Fibroblast of lung (primary cell): ENCODE measurements around the gene ASB4. TPM values are rescaled to one million over a fixed set of nuclear protein-coding genes. Genes with fewer than 3 reads are reported as not detected.

ENCODE experiments used
- DNase-seq, 2 donors: peaks; one replicate each; pipeline versions ENCODE4 v3.0.0 to v3.0.0-alpha.2; 2010; ENCODE audit warnings: low read depth in 2 of 2
- H2AFZ ChIP-seq: 2 replicates; pipeline ENCODE4 v1.5.1; 2012; ENCODE audit warnings: low read length, control low read depth, inconsistent platforms
- H3K27ac ChIP-seq: 2 replicates; pipeline ENCODE4 v1.5.1; 2011; ENCODE audit warnings: low read length, control low read depth; ENCODE audit not compliant: insufficient read depth
- H3K27me3 ChIP-seq: 2 replicates; pipeline ENCODE4 v1.5.1; 2011; ENCODE audit warnings: mild to moderate bottlenecking, low read length; ENCODE audit not compliant: control insufficient read depth, insufficient read depth
- H3K36me3 ChIP-seq: 2 replicates; pipeline ENCODE4 v1.5.1; 2011; ENCODE audit warnings: low read length; ENCODE audit not compliant: control insufficient read depth, insufficient read depth
- H3K4me1 ChIP-seq: 2 replicates; pipeline ENCODE4 v1.5.1; 2011; ENCODE audit warnings: low read length; ENCODE audit not compliant: control insufficient read depth, insufficient read depth; ENCODE audit errors: extremely low read depth
- H3K4me2 ChIP-seq: 2 replicates; pipeline ENCODE4 v1.5.1; 2011; ENCODE audit warnings: low read length, control low read depth; ENCODE audit not compliant: insufficient read depth; ENCODE audit errors: extremely low read depth
- H3K4me3 ChIP-seq, 4 experiments: fragments of 200-600 bp in 1 of 4; sonication (generic) in 1 of 4; replicated peaks in 1 of 4; 2 replicates each; pipeline ENCODE4 v1.5.1; 2011 to 2016; ENCODE audit warnings: low read length in 4 of 4, low read depth in 3 of 4, mild to moderate bottlenecking in 3 of 4, control low read depth in 2 of 4, inconsistent platforms in 1 of 4, mixed read lengths in 1 of 4; ENCODE audit not compliant: insufficient read depth in 1 of 4; ENCODE audit errors: control extremely low read depth in 1 of 4
- H3K79me2 ChIP-seq: 2 replicates; pipeline ENCODE4 v1.5.1; 2012; ENCODE audit warnings: mild to moderate bottlenecking, low read length, inconsistent platforms; ENCODE audit not compliant: control insufficient read depth, insufficient read depth
- H3K9ac ChIP-seq: 2 replicates; pipeline ENCODE4 v1.5.1; 2011; ENCODE audit warnings: mild to moderate bottlenecking, low read length, control low read depth; ENCODE audit not compliant: insufficient read depth
- H3K9me3 ChIP-seq: 2 replicates; pipeline ENCODE4 v1.5.1; 2012; ENCODE audit warnings: low read depth, low read length; ENCODE audit not compliant: control insufficient read depth, insufficient read depth
- H4K20me1 ChIP-seq: 2 replicates; pipeline ENCODE4 v1.5.1; 2011; ENCODE audit warnings: low read length; ENCODE audit not compliant: control insufficient read depth, insufficient read depth; ENCODE audit errors: extremely low read depth
- EZH2 ChIP-seq: IDR thresholded peaks from 2 replicates; pipeline ENCODE4 v1.5.1; 2012; ENCODE audit warnings: low read length, control low read depth, mild to moderate bottlenecking; ENCODE audit errors: missing control alignments
- polyA plus RNA-seq, 2 donors: library from polyadenylated mRNA; depleted of rRNA in 1 of 2; stranded (reverse) in 1 of 2; unstranded in 1 of 2; fragments of >200 nt; gene quantifications; 2 replicates each; pipeline ENCODE4 v1.2.1, GENCODE V29; 2011 to 2012; ENCODE audit warnings: missing spikeins in 1 of 2
- total RNA-seq: library from RNA; depleted of rRNA; stranded (reverse); fragments of >200 nt; gene quantifications from 2 replicates; pipeline ENCODE4 v1.2.1, GENCODE V29; 2014
- TF ChIP-seq, protein P1 (sequence below), 2 donors: IDR thresholded peaks in 1 of 2; conservative IDR thresholded peaks in 1 of 2; 1 replicate in 1 of 2; 2 replicates in 1 of 2; pipeline ENCODE4 v1.5.1; 2011 to 2012; ENCODE audit warnings: low read length in 2 of 2, control low read depth in 1 of 2, inconsistent platforms in 1 of 2, low read depth in 1 of 2, mild to moderate bottlenecking in 1 of 2

The ASB4 gene
- total and polyA plus RNA-seq, 2 donors (not counting 1 experiment from before 2014, with no cell fraction given) = not detected

DNA sequence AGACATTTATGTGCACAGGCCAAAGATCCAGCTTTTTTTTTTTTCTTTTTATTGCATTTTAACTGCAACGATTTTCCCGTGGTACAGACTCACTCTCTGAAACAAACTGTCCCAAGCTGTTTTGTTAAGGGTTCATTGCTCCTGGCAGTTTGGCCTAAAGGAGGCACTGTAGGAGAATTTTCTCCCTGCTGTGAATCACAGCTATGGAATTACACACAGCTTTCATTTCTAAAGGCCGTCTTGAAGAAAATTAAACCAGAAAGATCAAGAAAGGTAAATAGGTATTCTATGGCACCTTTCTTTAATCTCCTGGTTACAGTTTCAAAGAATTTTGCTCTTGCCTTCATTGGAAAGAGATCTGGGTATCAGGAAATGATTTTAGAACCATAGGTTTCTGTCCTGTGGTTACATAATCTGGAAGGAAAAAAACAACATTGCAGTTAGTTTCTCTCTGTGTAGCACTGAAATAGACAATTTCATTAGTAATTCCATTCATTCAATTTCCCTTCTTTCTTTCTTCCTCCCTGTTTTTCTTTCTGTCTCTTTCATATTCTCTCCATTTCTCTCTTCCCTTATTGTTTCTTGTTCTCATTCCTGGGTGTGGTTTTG, 59.4 kb downstream of the ASB4 start:
- H3K27me3 ChIP-seq = no peaks in the 10 kb centered on the region
- H3K4me2 ChIP-seq = peak overlapping the region; percentile 68
- H3K27ac ChIP-seq = no peak overlapping the region
- H3K36me3 ChIP-seq = no peaks in the 10 kb centered on the region
- peak overlapping the region; percentile 76 for H2AFZ ChIP-seq
- no peaks in the 10 kb centered on the region for H3K79me2 ChIP-seq
- no peak for TF ChIP-seq EZH2
- TF ChIP-seq, protein P1, sequence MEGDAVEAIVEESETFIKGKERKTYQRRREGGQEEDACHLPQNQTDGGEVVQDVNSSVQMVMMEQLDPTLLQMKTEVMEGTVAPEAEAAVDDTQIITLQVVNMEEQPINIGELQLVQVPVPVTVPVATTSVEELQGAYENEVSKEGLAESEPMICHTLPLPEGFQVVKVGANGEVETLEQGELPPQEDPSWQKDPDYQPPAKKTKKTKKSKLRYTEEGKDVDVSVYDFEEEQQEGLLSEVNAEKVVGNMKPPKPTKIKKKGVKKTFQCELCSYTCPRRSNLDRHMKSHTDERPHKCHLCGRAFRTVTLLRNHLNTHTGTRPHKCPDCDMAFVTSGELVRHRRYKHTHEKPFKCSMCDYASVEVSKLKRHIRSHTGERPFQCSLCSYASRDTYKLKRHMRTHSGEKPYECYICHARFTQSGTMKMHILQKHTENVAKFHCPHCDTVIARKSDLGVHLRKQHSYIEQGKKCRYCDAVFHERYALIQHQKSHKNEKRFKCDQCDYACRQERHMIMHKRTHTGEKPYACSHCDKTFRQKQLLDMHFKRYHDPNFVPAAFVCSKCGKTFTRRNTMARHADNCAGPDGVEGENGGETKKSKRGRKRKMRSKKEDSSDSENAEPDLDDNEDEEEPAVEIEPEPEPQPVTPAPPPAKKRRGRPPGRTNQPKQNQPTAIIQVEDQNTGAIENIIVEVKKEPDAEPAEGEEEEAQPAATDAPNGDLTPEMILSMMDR (conservative IDR thresholded peaks at IDR 0.05 in 1 of 2, IDR thresholded peaks at IDR 0.05 in 1 of 2; ENCODE audit: low read depth in 1 of 2, low read length in 2 of 2) = peak; percentile 90 to 92
- H3K9ac ChIP-seq = no peak overlapping the region
- DNase-seq = peak; percentile 61 to 86
- no peaks in the 10 kb centered on the region for H4K20me1 ChIP-seq
- H3K4me3 ChIP-seq = peak overlapping the region; percentile 37 to 65 (median 44)
- peaks cover 7% of the 10 kb centered on the region for H3K4me1 ChIP-seq
- H3K9me3 ChIP-seq = no peaks in the 10 kb centered on the region

DNA sequence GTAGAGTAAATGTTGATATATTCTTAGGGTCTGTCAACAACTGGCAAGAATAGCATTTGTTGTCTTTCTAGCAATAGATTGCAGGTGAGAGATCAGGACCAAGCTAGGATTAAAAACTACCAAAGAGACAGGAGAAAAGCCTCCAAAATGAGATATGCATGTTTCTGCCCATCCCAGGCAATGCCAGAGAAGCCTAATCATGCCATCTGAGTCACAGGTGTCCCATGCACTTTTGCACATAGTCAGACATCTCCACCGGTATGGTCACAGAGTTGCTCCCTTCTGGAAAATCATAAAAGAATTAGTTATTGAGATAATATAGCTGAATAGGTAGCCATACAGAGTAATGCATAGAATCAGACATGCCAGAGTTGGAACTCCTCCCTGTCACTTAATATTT, 59.9 kb downstream of the ASB4 start:
- Histone ChIP-seq H3K27ac (no peak overlapping the region), H3K9ac (no peak overlapping the region), H3K9me3 (no peaks in the 10 kb centered on the region), H3K4me2 (peak overlapping the region; percentile 68), H3K4me1 (peaks cover 7% of the 10 kb centered on the region), H3K79me2 (no peaks in the 10 kb centered on the region), H3K4me3 (peak overlapping the region in 2 of 4 experiments; percentile 37 to 41), H2AFZ (peak overlapping the region; percentile 76), H4K20me1 (no peaks in the 10 kb centered on the region), H3K36me3 (no peaks in the 10 kb centered on the region), H3K27me3 (no peaks in the 10 kb centered on the region)
- TF ChIP-seq, protein P1 (conservative IDR thresholded peaks at IDR 0.05 in 1 of 2, IDR thresholded peaks at IDR 0.05 in 1 of 2; ENCODE audit: low read depth in 1 of 2, low read length in 2 of 2) = no peak
- no peak for TF ChIP-seq EZH2
- no peak for DNase-seq

DNA sequence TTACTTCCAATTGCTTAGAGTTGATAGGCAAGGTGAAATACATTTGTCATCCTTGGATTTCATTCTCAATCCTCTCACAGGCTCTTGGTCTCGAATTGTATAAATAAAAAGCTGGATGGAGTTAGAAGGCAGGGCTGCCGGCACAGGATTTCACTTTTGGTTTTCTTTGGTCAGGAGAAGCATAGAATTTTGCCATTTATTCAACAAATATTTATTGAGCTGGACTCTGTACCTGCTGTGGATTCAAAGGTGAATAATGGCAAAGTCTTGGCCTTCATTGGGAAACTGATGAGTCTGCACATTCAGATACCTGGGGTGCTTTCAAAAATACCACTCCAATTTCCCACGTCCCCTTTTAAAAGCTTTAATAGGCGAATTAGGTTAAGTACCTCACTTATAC, 60.9 kb downstream of the ASB4 start:
- H2AFZ ChIP-seq = no peak overlapping the region
- no peak overlapping the region for H3K27ac ChIP-seq
- no peaks in the 10 kb centered on the region for H3K36me3 ChIP-seq
- H3K9me3 ChIP-seq = no peaks in the 10 kb centered on the region
- H3K9ac ChIP-seq = no peak overlapping the region
- no peaks in the 10 kb centered on the region for H4K20me1 ChIP-seq
- no peak overlapping the region for H3K4me3 ChIP-seq
- H3K79me2 ChIP-seq = no peaks in the 10 kb centered on the region
- no peaks in the 10 kb centered on the region for H3K27me3 ChIP-seq
- TF ChIP-seq EZH2 = no peak
- TF ChIP-seq, protein P1 (conservative IDR thresholded peaks at IDR 0.05 in 1 of 2, IDR thresholded peaks at IDR 0.05 in 1 of 2; ENCODE audit: low read depth in 1 of 2, low read length in 2 of 2) = no peak
- no peak overlapping the region for H3K4me2 ChIP-seq
- H3K4me1 ChIP-seq = peaks cover 7% of the 10 kb centered on the region
- DNase-seq = no peak
